Measurements from ENCODE around the gene MRPS6. TPM values are rescaled to one million over a fixed set of nuclear protein-coding genes. Genes with fewer than 3 reads are reported as not detected.

The MRPS6 gene
- total and polyA plus RNA-seq, 2 of the 4 experiments (the other 2 are of a cell fraction), result 7.5 to 35.1 TPM

DNA sequence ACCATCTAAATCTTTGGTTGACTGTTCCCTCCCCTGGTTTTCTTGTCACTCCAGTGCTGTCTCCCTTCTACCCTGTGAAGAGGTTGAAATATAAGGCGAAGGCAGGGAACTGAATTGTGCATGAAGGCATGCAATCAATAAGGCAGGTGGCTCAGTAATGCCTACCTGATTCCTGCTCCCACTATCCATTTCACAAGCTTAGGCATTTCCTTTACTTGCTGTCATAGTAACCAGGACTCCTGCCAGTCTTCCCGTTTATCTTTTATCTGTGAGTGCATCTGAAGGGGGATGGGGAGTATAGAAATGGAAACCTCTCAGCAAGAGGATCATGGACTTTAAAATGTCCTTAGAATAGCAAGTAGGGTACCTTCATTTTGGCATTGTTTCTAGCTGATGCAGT is 40.5 kb downstream of the MRPS6 start:
- no peak for TF ChIP-seq MAFK (IDR thresholded peaks at IDR 0.05; ENCODE audit: low read depth, low read length)
- no peak for TF ChIP-seq RFX5 (IDR thresholded peaks at IDR 0.05; ENCODE audit: low read depth, low read length)
- no peak for TF ChIP-seq POLR2A (IDR thresholded peaks at IDR 0.05; ENCODE audit: low read depth, low read length)
- no peak for TF ChIP-seq MXI1 (IDR thresholded peaks at IDR 0.05; ENCODE audit: borderline replicate concordance, low read depth, low read length)
- TF ChIP-seq NFE2L2 (IDR thresholded peaks at IDR 0.05; ENCODE audit: low read depth, low read length), result no peak
- TF ChIP-seq CHD1 (IDR thresholded peaks at IDR 0.05; ENCODE audit: low read depth, low read length), result no peak
- ChIA-PET CTCF (interaction anchor here (1.1 kb wide), 1 partner anchor 233 kb away, joined by 4 read pairs; no protein-coding TSS in a partner anchor), POLR2A (ENCODE audit: unreplicated experiment) (no interaction called here)
- WGBS, 2 experiments (ENCODE audit: extremely low coverage in 2 of 2, insufficient read length in 1 of 2), result no CpG with 5 or more reads among the region's 2 CpGs
- no peak overlapping the region for H4K91ac ChIP-seq (ENCODE audit: insufficient read depth, low read depth, low read length)
- H3K4me1 ChIP-seq (ENCODE audit: control insufficient read depth, insufficient read depth, low read length), result no peaks in the 10 kb centered on the region
- peaks cover 27 to 40% of the 10 kb centered on the region in 2 experiments for H3K79me1 ChIP-seq (ENCODE audit: low read depth in 1 of 2, low read length in 2 of 2)
- no peak overlapping the region for H3K4me3 ChIP-seq (ENCODE audit: insufficient read depth, low read depth, low read length)
- H4K8ac ChIP-seq (ENCODE audit: low read depth in 2 of 2, low read length in 2 of 2), result no peak overlapping the region
- no peak overlapping the region for H3K4ac ChIP-seq (ENCODE audit: low read depth, low read length)
- DNase-seq, result no peak
- no peak overlapping the region for H2BK20ac ChIP-seq (ENCODE audit: low read depth, low read length)
- H3K36me3 ChIP-seq (ENCODE audit: control insufficient read depth, insufficient read depth, low read length), result no peaks in the 10 kb centered on the region
- H4K5ac ChIP-seq (ENCODE audit: low read depth, low read length), result no peak overlapping the region
- no peak overlapping the region for H3K18ac ChIP-seq (ENCODE audit: low read depth, low read length)
- H3K27ac ChIP-seq (ENCODE audit: insufficient read depth, low read length), result no peak overlapping the region
- H3K4me2 ChIP-seq (ENCODE audit: low read depth, low read length), result no peak overlapping the region
- no peak overlapping the region for H2BK15ac ChIP-seq (ENCODE audit: low read depth, low read length)
- in situ Hi-C loops (cut with MboI; ENCODE audit: low sequenced_read_pairs), result no loop called here
- intact Hi-C loops (cut with micrococcal nuclease), result no loop called here
- no peaks in the 10 kb centered on the region for H3K9me1 ChIP-seq (ENCODE audit: insufficient read depth, low read length)
- no peak overlapping the region for H3K9ac ChIP-seq (ENCODE audit: low read depth, low read length)
- no peak for ATAC-seq (ENCODE audit: low read depth)
- H3K9me3 ChIP-seq (ENCODE audit: control insufficient read depth, insufficient read depth, low read length), result no peaks in the 10 kb centered on the region
- BruUV-seq (replicated peaks), result no TSS peak
- no peak overlapping the region for H3K23ac ChIP-seq (ENCODE audit: low read depth, low read length)
- H2AK5ac ChIP-seq (ENCODE audit: low read depth, low read length), result no peak overlapping the region
- no peak overlapping the region for H2AFZ ChIP-seq (replicated peaks; ENCODE audit: low read length, poor library complexity)
- dilution Hi-C loops (cut with HindIII; ENCODE audit: low sequenced_read_pairs, unreplicated experiment), result no loop called here
- no peak overlapping the region for H2BK120ac ChIP-seq (ENCODE audit: low read depth, low read length)
- H3K27me3 ChIP-seq (ENCODE audit: control insufficient read depth, insufficient read depth, low read length), result no peaks in the 10 kb centered on the region
- H3K14ac ChIP-seq (replicated peaks; ENCODE audit: low read depth, low read length), result no peak overlapping the region
- no peaks in the 10 kb centered on the region for H4K20me1 ChIP-seq (ENCODE audit: insufficient read depth, low read length)
- no peak overlapping the region for H3K56ac ChIP-seq (ENCODE audit: extremely low read depth, insufficient read depth, low read length)
- H2AK9ac ChIP-seq (replicated peaks; ENCODE audit: low read depth, low read length, poor library complexity), result no peak overlapping the region
- no peak overlapping the region for H2BK5ac ChIP-seq (ENCODE audit: low read depth, low read length, poor library complexity, severe bottlenecking)
